Sigmoid colon (tissue), 4 donors: ENCODE results near the gene ADD1.

Experiments used
- CTCF ChIP-seq, 4 experiments: fragments of 450-650 bp in 3 of 4; fragments of 200-600 bp in 1 of 4; IDR thresholded peaks; one replicate each; pipeline ENCODE4 v1.5.1; 2016 to 2019; ENCODE audit warnings: antibody characterized with exemption in 4 of 4, mild to moderate bottlenecking in 3 of 4, moderate library complexity in 2 of 4
- EP300 ChIP-seq, 4 donors: sonication (generic); formaldehyde crosslinking; IDR thresholded peaks; one replicate each; pipeline ENCODE4 v1.6.1; 2017; ENCODE audit warnings: antibody characterized with exemption in 4 of 4
- POLR2A ChIP-seq, 2 donors: fragments of 450-650 bp; IDR thresholded peaks; one replicate each; pipeline ENCODE4 v1.6.1; 2016; ENCODE audit warnings: antibody characterized with exemption in 2 of 2, mild to moderate bottlenecking in 2 of 2, moderate library complexity in 2 of 2
- POLR2AphosphoS5 ChIP-seq, 4 donors: sonication (generic); formaldehyde crosslinking; IDR thresholded peaks; one replicate each; pipeline ENCODE4 v1.6.1; 2017; ENCODE audit warnings: antibody characterized with exemption in 4 of 4

GRCh38 chr4:2846172-2846571, 2.5 kb downstream of the ADD1 start:
- no peak for TF ChIP-seq CTCF (IDR thresholded peaks at IDR 0.05)
- no peak for TF ChIP-seq POLR2AphosphoS5 (IDR thresholded peaks at IDR 0.05)
- TF ChIP-seq EP300 (IDR thresholded peaks at IDR 0.05), result no peak
- no peak for TF ChIP-seq POLR2A (IDR thresholded peaks at IDR 0.05)
